Astrocyte of the cerebellum (primary cell): ENCODE measurements around the gene STYXL2.

Experiments used
- DNase-seq: peaks from one replicate; pipeline ENCODE4 v3.0.0-alpha.2; 2011; ENCODE audit warnings: low read depth
- H3K4me3 ChIP-seq: 2 replicates; pipeline ENCODE4 v1.5.1; 2011; ENCODE audit warnings: mild to moderate bottlenecking, low read depth, low read length, moderate library complexity
- in situ Hi-C: cut with HindIII; loops from 2 replicates; pipeline ENCODE4 v1.10.0; 2017; ENCODE audit warnings: low sequenced_read_pairs
- TF ChIP-seq, protein P1 (sequence below): IDR thresholded peaks from 2 replicates; pipeline ENCODE4 v1.5.1; 2012; ENCODE audit warnings: low read length, low read depth, moderate library complexity, mild to moderate bottlenecking; ENCODE audit errors: missing control alignments

Gene STYXL2

DNA sequence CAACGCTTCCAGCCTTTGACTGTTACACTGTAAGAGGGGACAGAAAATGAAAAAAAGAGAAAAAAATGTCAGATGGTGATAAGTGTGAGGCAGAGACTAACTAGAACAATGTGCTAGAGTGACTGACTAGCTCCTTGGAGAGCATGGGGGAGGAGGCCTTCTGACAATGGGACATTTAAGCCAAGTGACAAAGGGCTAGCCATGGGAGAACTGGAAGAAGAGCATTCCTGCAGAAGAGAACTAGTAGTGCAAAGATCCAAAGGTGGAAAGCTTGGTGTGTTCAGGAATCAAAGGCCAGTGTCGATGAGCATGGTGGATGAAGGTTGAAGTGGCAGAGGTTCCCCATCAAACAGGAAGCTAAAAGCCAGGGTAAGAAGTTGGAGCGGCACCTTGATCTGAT is 25.8 kb downstream of the STYXL2 start:
- TF ChIP-seq, protein P1, sequence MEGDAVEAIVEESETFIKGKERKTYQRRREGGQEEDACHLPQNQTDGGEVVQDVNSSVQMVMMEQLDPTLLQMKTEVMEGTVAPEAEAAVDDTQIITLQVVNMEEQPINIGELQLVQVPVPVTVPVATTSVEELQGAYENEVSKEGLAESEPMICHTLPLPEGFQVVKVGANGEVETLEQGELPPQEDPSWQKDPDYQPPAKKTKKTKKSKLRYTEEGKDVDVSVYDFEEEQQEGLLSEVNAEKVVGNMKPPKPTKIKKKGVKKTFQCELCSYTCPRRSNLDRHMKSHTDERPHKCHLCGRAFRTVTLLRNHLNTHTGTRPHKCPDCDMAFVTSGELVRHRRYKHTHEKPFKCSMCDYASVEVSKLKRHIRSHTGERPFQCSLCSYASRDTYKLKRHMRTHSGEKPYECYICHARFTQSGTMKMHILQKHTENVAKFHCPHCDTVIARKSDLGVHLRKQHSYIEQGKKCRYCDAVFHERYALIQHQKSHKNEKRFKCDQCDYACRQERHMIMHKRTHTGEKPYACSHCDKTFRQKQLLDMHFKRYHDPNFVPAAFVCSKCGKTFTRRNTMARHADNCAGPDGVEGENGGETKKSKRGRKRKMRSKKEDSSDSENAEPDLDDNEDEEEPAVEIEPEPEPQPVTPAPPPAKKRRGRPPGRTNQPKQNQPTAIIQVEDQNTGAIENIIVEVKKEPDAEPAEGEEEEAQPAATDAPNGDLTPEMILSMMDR, result no peak
- in situ Hi-C loops, result no loop called here
- no peak overlapping the region for H3K4me3 ChIP-seq
- DNase-seq, result no peak

DNA sequence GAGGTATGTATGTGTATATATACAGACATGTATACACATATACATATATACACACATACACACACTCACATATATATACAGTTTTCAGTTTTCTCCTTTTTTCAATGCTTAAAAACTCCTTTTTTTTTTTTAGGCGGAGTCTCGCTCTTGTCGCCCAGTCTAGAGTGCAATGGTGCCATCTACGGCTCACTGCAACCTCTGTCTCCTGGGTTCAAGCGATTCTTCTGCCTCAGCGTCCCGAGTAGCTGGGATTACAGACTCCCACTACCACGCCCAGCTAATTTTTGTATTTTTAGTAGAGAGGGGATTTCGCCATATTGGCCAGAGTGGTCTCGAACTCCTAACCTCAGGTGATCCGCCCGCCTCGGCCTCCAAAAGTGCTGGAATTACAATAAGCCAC is 27.0 kb downstream of the STYXL2 start:
- no peak for DNase-seq

DNA sequence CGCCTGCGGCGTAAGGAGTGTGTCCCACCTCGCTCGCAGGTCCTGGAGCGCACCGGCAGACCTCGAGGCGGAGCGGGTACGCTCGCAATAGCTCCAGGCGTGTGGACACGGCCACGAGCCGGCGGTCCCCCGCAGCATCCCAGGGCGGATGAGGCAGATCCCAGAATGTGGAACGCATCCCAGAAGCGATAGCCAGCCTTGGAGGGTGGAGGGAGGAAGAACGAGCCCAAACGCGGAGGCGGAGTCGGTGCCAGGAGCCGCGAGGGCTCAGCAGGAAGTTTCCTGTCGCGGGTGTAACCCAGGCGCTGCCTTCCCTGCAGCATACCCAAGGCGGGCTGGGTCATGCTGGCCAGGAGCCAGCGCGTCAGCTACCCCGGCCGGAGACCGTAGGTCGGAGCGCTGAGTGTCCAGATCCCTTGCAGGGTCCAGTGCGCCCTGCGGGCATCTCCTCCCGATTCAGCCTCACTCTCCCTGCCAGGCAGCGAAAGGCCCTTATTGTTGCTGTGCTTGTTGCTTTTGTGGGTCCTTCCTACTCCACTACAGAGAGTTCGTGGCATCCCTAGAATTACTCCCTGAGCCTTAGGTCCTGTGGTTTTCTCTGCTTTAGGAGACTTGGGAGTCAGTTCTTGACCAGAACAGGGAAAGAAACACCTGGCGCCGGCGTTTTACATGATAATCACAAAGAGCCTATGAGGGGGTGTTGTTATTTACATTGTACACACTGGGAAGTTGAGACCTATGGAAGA is 27.7 kb downstream of the STYXL2 start:
- no peak for DNase-seq
- in situ Hi-C loops, result no loop called here
- TF ChIP-seq, protein P1, result no peak
- H3K4me3 ChIP-seq, result peak overlapping the region; percentile 27

More for the DNA sequence above, 27.0 kb downstream of the STYXL2 start:
- TF ChIP-seq, protein P1, result no peak
- in situ Hi-C loops, result no loop called here
- H3K4me3 ChIP-seq, result peak overlapping the region; percentile 27

DNA sequence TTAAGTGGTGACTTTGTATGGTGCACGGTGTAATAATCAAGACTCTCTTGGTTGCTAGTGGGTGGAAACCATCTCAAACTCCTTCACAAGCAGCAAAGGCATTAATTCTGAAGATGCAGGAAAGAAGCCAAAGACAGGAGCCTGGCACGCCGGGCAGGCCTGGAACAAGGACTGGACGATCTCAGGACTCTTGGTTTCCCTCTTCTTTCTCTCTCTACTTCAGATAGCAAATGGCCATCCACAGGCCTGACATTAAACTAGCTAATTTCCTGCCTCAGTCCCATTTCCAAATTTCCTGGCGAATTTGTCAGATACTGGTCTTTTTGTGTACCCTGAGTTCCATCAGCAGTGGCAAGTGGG is 28.2 kb downstream of the STYXL2 start:
- DNase-seq, result no peak
- TF ChIP-seq, protein P1, result no peak
- no peak overlapping the region for H3K4me3 ChIP-seq
- in situ Hi-C loops, result no loop called here

DNA sequence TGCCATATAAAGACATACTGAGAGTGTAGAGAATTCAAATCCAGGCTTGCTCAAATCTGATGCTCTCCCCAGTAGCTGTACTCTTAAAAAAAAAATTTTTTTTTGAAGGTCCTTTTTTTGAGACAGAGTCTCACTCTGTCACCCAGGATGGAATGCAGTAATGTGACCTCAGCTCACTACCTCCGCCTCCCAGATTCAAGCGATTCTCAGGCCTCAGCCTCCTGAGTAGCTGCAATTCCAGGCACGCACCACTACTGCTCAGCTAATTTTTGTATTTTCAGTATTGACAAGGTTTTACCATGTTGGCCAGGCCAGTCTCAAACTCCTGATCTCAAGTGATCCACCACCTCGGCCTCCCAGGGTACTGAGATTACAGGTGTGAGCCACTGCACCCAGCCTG is 28.7 kb downstream of the STYXL2 start:
- in situ Hi-C loops, result no loop called here

DNA sequence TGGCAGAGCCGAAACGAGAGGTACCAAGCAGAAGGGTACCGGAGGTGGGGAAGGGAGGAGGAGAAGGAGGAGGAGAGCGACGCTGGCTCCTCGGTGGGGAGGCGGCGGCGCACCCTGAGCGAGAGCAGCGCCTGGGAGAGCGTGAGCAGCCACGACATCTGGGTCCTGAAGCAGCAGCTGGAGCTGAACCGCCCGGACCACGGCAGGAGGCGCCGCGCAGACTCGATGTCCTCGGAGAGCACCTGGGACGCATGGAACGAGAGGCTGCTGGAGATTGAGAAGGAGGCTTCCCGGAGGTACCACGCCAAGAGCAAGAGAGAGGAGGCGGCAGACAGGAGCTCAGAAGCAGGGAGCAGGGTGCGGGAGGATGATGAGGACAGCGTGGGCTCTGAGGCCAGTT is 32.4 kb downstream of the STYXL2 start:
- in situ Hi-C loops, result no loop called here
- TF ChIP-seq, protein P1, result no peak
- DNase-seq, result no peak
- no peak overlapping the region for H3K4me3 ChIP-seq

More for the DNA sequence above, 28.7 kb downstream of the STYXL2 start:
- TF ChIP-seq, protein P1, result no peak
- no peak for DNase-seq
- H3K4me3 ChIP-seq, result no peak overlapping the region
